ENCODE data around the gene NAXE.
A peak's percentile ranks its signal among the peaks of the same experiment; 100 is the strongest.
"Not testable (repeated sequence)": the region's sequence is repeated elsewhere in the genome, so short reads cannot be mapped to it uniquely, and the experiment has no call there.

The NAXE gene

GRCh38 chr1:156591432-156592157, at the start of gene NAXE:
Gene NAXE (plus strand): TSS chr1:156591776. CDS start chr1:156591805, 29 bp downstream.
- DNase-seq (ENCODE audit: low read depth): no peak

- DNase-seq (ENCODE audit: low read depth): no peak
Measured at GRCh38 chr1:156543066-156543465, 48.5 kb upstream of the NAXE start.

- DNase-seq (ENCODE audit: low read depth): no peak
Measured at GRCh38 chr1:156544592-156545102, 46.9 kb upstream of the NAXE start.

- DNase-seq (ENCODE audit: low read depth): no peak
Measured at GRCh38 chr1:156546267-156546666, 45.3 kb upstream of the NAXE start.

- DNase-seq (ENCODE audit: low read depth): no peak
Measured at GRCh38 chr1:156547434-156547833, 44.1 kb upstream of the NAXE start.

- DNase-seq (ENCODE audit: low read depth): no peak
Measured at GRCh38 chr1:156547982-156548381, 43.6 kb upstream of the NAXE start.

- no peak for DNase-seq (ENCODE audit: low read depth)
Measured at GRCh38 chr1:156549390-156549789, 42.2 kb upstream of the NAXE start.

- DNase-seq (ENCODE audit: low read depth): no peak
Measured at GRCh38 chr1:156549831-156550230, 41.7 kb upstream of the NAXE start.

- DNase-seq (ENCODE audit: low read depth): no peak
Measured at GRCh38 chr1:156550346-156550745, 41.2 kb upstream of the NAXE start.

GRCh38 chr1:156551066-156551643, 40.4 kb upstream of the NAXE start:
- DNase-seq (ENCODE audit: low read depth): no peak

GRCh38 chr1:156551869-156552268, 39.7 kb upstream of the NAXE start:
- peak; percentile 40 for DNase-seq (ENCODE audit: low read depth)

- DNase-seq (ENCODE audit: low read depth): no peak
Measured at GRCh38 chr1:156552518-156552917, 39.1 kb upstream of the NAXE start.

- DNase-seq (ENCODE audit: low read depth): not testable (repeated sequence)
Measured at GRCh38 chr1:156552937-156553336, 38.6 kb upstream of the NAXE start.

GRCh38 chr1:156553860-156554485, 37.6 kb upstream of the NAXE start:
- no peak for DNase-seq (ENCODE audit: low read depth)

- DNase-seq (ENCODE audit: low read depth): no peak
Measured at GRCh38 chr1:156554971-156555370, 36.6 kb upstream of the NAXE start.

- no peak for DNase-seq (ENCODE audit: low read depth)
Measured at GRCh38 chr1:156555715-156556114, 35.9 kb upstream of the NAXE start.

GRCh38 chr1:156556354-156556753, 35.2 kb upstream of the NAXE start:
- DNase-seq (ENCODE audit: low read depth): no peak

- no peak for DNase-seq (ENCODE audit: low read depth)
Measured at GRCh38 chr1:156559086-156559796, 32.3 kb upstream of the NAXE start.

- DNase-seq (ENCODE audit: low read depth): no peak
Measured at GRCh38 chr1:156559797-156560385, 31.7 kb upstream of the NAXE start.

GRCh38 chr1:156560585-156561163, 30.9 kb upstream of the NAXE start:
- DNase-seq (ENCODE audit: low read depth): no peak

- no peak for DNase-seq (ENCODE audit: low read depth)
Measured at GRCh38 chr1:156565519-156565918, 26.1 kb upstream of the NAXE start.

- DNase-seq (ENCODE audit: low read depth): no peak
Measured at GRCh38 chr1:156566436-156566835, 25.1 kb upstream of the NAXE start.

All from HS-5 (cell line).